CD4-positive, alpha-beta T cell (primary cell): ENCODE data around the gene MAN2A1. TPM values are rescaled to one million over a fixed set of nuclear protein-coding genes. Genes with fewer than 3 reads are reported as not detected.
A peak's percentile ranks its signal among the peaks of the same experiment; 100 is the strongest.

Experiments
- ATAC-seq: fragments of 200-7000 bp; cut with Tn5 transposase; one replicate; pipeline ENCODE4 v1.10.0; 2022; ENCODE audit warnings: mild to moderate bottlenecking; ENCODE audit not compliant: poor library complexity
- CTCF ChIA-PET: fragments of 350-600 bp; sonication (Branson Sonifier 250); formaldehyde crosslinking; loops from one replicate; lab custom pipeline; 2021; ENCODE audit warnings: antibody characterized with exemption, inconsistent platforms; lab: Charles Lee
- POLR2A ChIA-PET: fragments of 350-600 bp; sonication (Branson Sonifier 250); formaldehyde crosslinking; loops from one replicate; lab custom pipeline; 2021; ENCODE audit warnings: antibody characterized with exemption, inconsistent platforms; lab: Charles Lee
- DNase-seq, 14 experiments: peaks; one replicate each; pipeline ENCODE4 v3.0.0-alpha.2; 2013 to 2020; ENCODE audit warnings: mixed read lengths in 2 of 14
- H3K27ac ChIP-seq, 2 donors: one replicate each; pipeline versions ENCODE4 v1.5.1 to v1.7.0; 2013; ENCODE audit warnings: low read length in 2 of 2, low read depth in 1 of 2, mild to moderate bottlenecking in 1 of 2
- H3K27me3 ChIP-seq, 2 experiments: 1 replicate in 1 of 2; 2 replicates in 1 of 2; pipeline versions ENCODE4 v1.6.1 to v1.7.0; 2013; ENCODE audit warnings: low read length in 2 of 2, control low read depth in 1 of 2, mild to moderate bottlenecking in 1 of 2, moderate library complexity in 1 of 2; ENCODE audit not compliant: insufficient read depth in 2 of 2, control insufficient read depth in 1 of 2
- H3K36me3 ChIP-seq: one replicate; pipeline ENCODE4 v1.6.1; 2013; ENCODE audit warnings: low read length, control low read depth; ENCODE audit not compliant: insufficient read depth
- H3K4me1 ChIP-seq: one replicate; pipeline ENCODE4 v1.6.1; 2013; ENCODE audit warnings: low read length, control low read depth; ENCODE audit not compliant: insufficient read depth
- H3K4me3 ChIP-seq: one replicate; pipeline ENCODE4 v1.5.1; 2013; ENCODE audit warnings: mild to moderate bottlenecking, low read length, moderate library complexity
- H3K9me3 ChIP-seq, 2 experiments: 1 replicate in 1 of 2; 2 replicates in 1 of 2; pipeline versions ENCODE4 v1.6.1 to v1.7.0; 2013; ENCODE audit warnings: low read length in 2 of 2, mild to moderate bottlenecking in 2 of 2, control low read depth in 1 of 2, moderate library complexity in 1 of 2; ENCODE audit not compliant: control insufficient read depth in 1 of 2, insufficient read depth in 1 of 2
- H3K27ac Mint-ChIP-seq: one replicate; pipeline ENCODE4 v1.8.0; 2020; ENCODE audit warnings: mixed read lengths
- H3K27me3 Mint-ChIP-seq: one replicate; pipeline ENCODE4 v1.8.0; 2021; ENCODE audit warnings: mixed read lengths
- H3K36me3 Mint-ChIP-seq: one replicate; pipeline ENCODE4 v1.8.0; 2021; ENCODE audit warnings: low read depth, mixed read lengths
- H3K4me1 Mint-ChIP-seq: one replicate; pipeline ENCODE4 v1.8.0; 2021; ENCODE audit warnings: low read depth, mixed read lengths
- H3K4me3 Mint-ChIP-seq: one replicate; pipeline ENCODE4 v1.8.0; 2020; ENCODE audit warnings: mild to moderate bottlenecking, mixed read lengths
- H3K9me3 Mint-ChIP-seq: one replicate; pipeline ENCODE4 v1.8.0; 2020; ENCODE audit warnings: mixed read lengths
- CTCF ChIP-seq: fragments of 200-600 bp; IDR thresholded peaks from one replicate; pipeline ENCODE4 v1.8.0; 2022; ENCODE audit warnings: antibody characterized with exemption, mild to moderate bottlenecking
- intact Hi-C, 2 experiments: fragments of 100-400 bp; cut with DNase I in 1 of 2; cut with micrococcal nuclease in 1 of 2; formaldehyde crosslinking; loops; one replicate each; pipeline versions ENCODE4 v1.15.1 to v1.9.0; 2023 to 2025; cut with DNase I, micrococcal nuclease
- total RNA-seq, 174 experiments: library from RNA in 2 of 174; stranded (reverse) in 2 of 174; gene quantifications; one replicate each; pipeline ENCODE4 v1.2.3 and lab custom pipeline; 2021 to 2026

The MAN2A1 gene
- total RNA-seq, 2 experiments from 2014 or later, result 50.6 to 52.7 TPM

GRCh38 chr5:109873687-109874086 is 184.0 kb downstream of the MAN2A1 start:
- ChIA-PET CTCF (no interaction called here), POLR2A (interaction anchor here (0.6 kb wide), 2 partner anchors 183 to 184 kb away, joined by 3 read pairs; partner anchors contain the start of gene MAN2A1)
- H3K4me1 Mint-ChIP-seq, result peaks cover 37% of the 10 kb centered on the region
- Histone ChIP-seq H3K4me1 (peaks cover 2% of the 10 kb centered on the region), H3K27ac (no peak overlapping the region), H3K9me3 (no peaks in the 10 kb centered on the region), H3K27me3 (no peaks in the 10 kb centered on the region), H3K36me3 (no peaks in the 10 kb centered on the region), H3K4me3 (no peak overlapping the region)
- TF ChIP-seq CTCF, result no peak
- DNase-seq (no peak), ATAC-seq (no peak)
- peak overlapping the region; percentile 13 for H3K27ac Mint-ChIP-seq
- H3K36me3 Mint-ChIP-seq, result peaks cover 8% of the 10 kb centered on the region
- H3K27me3 Mint-ChIP-seq, result no peaks in the 10 kb centered on the region
- intact Hi-C loops, result no loop called here
- no peak overlapping the region for H3K4me3 Mint-ChIP-seq
- no peaks in the 10 kb centered on the region for H3K9me3 Mint-ChIP-seq

- no peak overlapping the region for H3K4me3 Mint-ChIP-seq
- no peak for ATAC-seq
- POLR2A ChIA-PET, result interaction anchor here (0.6 kb wide), 1 partner anchor 183 kb away, joined by 3 read pairs; no protein-coding TSS in a partner anchor
- no peak overlapping the region for H3K27ac ChIP-seq
- no peak overlapping the region for H3K4me3 ChIP-seq
- no peaks in the 10 kb centered on the region for H3K36me3 ChIP-seq
- H3K4me1 ChIP-seq, result peaks cover 2% of the 10 kb centered on the region
- peaks cover 33% of the 10 kb centered on the region for H3K4me1 Mint-ChIP-seq
- DNase-seq, result no peak
- H3K27ac Mint-ChIP-seq, result peak overlapping the region; percentile 13
- TF ChIP-seq CTCF, result no peak
- no peaks in the 10 kb centered on the region for H3K9me3 Mint-ChIP-seq
- H3K36me3 Mint-ChIP-seq, result peaks cover 4% of the 10 kb centered on the region
- CTCF ChIA-PET, result no interaction called here
- no peaks in the 10 kb centered on the region for H3K27me3 Mint-ChIP-seq
- no peaks in the 10 kb centered on the region for H3K27me3 ChIP-seq
- intact Hi-C loops, result no loop called here
- no peaks in the 10 kb centered on the region for H3K9me3 ChIP-seq
Measured at GRCh38 chr5:109874108-109874507, 184.4 kb downstream of the MAN2A1 start.

- H3K27ac ChIP-seq, result no peak overlapping the region
- ChIA-PET POLR2A (interaction anchor here (1.0 to 1.2 kb wide), 3 partner anchors 9 to 46 kb away, joined by 3 to 4 read pairs (median 4); no protein-coding TSS in a partner anchor), CTCF (no interaction called here)
- peak overlapping the region; percentile 12 for H3K4me3 Mint-ChIP-seq
- no peak for TF ChIP-seq CTCF
- peak; percentile 67 for ATAC-seq
- no peaks in the 10 kb centered on the region for H3K9me3 ChIP-seq
- H3K27me3 Mint-ChIP-seq, result no peaks in the 10 kb centered on the region
- no peaks in the 10 kb centered on the region for H3K36me3 Mint-ChIP-seq
- no peaks in the 10 kb centered on the region for H3K9me3 Mint-ChIP-seq
- peak overlapping the region; percentile 4 for H3K27ac Mint-ChIP-seq
- intact Hi-C loops, result no loop called here
- H3K27me3 ChIP-seq, result no peaks in the 10 kb centered on the region
- H3K4me1 ChIP-seq, result peaks cover 2% of the 10 kb centered on the region
- H3K4me1 Mint-ChIP-seq, result peaks cover 32% of the 10 kb centered on the region
- H3K4me3 ChIP-seq, result no peak overlapping the region
- DNase-seq, result peak in 3 of 14 experiments; percentile 11 to 34 (median 18)
- H3K36me3 ChIP-seq, result no peaks in the 10 kb centered on the region
Measured at GRCh38 chr5:109876030-109876725, 186.5 kb downstream of the MAN2A1 start.
